GM12864 (cell line): ENCODE data around the gene CACNA1E.

Experiments used
- DNase-seq: peaks from one replicate; pipeline ENCODE4 v3.0.0-alpha.2; 2011; ENCODE audit warnings: low read depth
- H3K4me3 ChIP-seq: 2 replicates; pipeline ENCODE4 v1.5.1; 2011; ENCODE audit warnings: mild to moderate bottlenecking, low read depth, low read length, control low read depth
- CTCF ChIP-seq: IDR thresholded peaks from 2 replicates; pipeline ENCODE4 v1.5.1; 2011; ENCODE audit warnings: low read depth, mild to moderate bottlenecking, moderate library complexity, low read length, control low read depth, inconsistent platforms; ENCODE audit errors: missing control alignments

Gene CACNA1E

DNA sequence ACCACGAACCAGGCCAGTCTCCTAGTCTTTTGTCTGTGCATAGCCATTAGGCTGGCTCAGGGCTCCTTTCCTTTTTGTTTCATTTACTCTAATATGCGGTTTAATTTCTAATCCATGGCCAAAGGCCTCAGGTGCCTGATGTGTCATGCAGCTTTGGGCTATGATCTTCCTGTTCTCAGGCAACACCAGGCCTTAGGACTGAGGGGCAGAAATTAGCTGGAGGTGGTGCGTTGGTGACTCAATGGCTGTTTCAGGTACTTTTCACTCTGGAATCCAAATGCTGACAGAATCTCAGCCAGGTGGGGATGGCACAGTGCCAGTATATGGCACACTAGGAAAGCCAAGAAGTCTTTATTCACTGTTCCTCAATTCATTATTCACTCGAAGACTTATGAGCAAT lies 105.3 kb downstream of the CACNA1E start:
- no peak overlapping the region for H3K4me3 ChIP-seq
- TF ChIP-seq CTCF = no peak
- DNase-seq = no peak

GRCh38 chr1:181592255-181592859 lies 109.0 kb downstream of the CACNA1E start:
- DNase-seq = no peak
- H3K4me3 ChIP-seq = no peak overlapping the region
- no peak for TF ChIP-seq CTCF

DNA sequence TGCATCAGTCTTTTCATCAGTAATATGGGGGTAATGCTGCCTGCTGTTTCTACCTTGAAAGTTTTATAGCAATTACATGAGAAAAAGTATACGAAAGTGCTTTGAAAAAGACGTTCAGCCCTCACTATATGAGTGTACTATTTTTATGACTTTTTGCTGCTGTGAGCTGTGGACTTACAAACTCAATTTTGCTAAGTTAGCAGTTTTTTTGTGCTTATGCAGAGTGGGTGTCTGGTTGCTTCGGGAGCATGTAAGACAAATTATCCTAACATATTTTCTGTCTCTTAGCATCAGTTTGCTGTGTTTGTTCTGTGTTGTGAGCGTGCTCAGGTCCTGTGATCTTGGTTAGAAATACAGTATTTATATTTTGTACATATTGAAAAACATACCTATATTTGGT lies 109.7 kb downstream of the CACNA1E start:
- DNase-seq = no peak
- TF ChIP-seq CTCF = no peak

DNA sequence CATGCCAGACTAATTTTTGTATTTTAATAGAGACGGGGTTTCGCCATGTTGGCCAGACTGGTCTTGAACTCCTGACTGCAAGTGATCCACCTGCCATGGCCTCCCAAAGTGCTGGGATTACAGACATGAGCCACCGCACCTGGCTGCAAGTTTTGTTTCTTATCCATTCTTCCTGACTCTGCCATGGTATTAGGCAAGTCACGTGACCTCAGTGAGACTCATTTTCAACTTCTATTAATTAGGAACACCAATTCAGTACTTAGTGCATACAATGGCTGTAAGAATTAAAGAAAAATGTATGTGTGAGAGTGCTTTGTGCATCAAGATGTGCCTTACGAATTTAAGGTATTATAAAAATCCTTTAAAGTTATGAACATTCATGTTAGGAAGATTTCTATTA lies 111.2 kb downstream of the CACNA1E start:
- no peak for DNase-seq
- no peak overlapping the region for H3K4me3 ChIP-seq
- no peak for TF ChIP-seq CTCF

More for the DNA sequence above, 109.7 kb downstream of the CACNA1E start:
- H3K4me3 ChIP-seq = no peak overlapping the region

DNA sequence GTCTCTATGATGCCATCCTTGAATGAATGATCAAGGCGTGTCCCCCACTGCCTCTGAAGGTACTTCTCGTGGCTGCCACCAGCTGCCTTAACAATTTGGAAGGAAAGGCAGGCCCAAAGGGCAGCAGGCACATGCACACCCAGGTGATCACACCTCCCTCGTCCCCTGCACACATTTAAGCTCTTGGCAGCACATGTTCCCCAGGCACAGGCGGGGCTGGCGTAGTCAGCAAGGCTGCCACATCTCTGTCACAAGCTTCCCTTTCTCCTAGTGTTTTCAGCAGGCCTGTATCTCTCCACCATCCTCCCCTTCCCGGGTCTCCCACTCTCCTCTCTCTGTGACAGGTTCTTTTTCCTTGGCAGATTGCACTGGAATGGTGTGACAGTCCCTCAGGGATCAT lies 111.9 kb downstream of the CACNA1E start:
- no peak for TF ChIP-seq CTCF
- H3K4me3 ChIP-seq = no peak overlapping the region
- no peak for DNase-seq

DNA sequence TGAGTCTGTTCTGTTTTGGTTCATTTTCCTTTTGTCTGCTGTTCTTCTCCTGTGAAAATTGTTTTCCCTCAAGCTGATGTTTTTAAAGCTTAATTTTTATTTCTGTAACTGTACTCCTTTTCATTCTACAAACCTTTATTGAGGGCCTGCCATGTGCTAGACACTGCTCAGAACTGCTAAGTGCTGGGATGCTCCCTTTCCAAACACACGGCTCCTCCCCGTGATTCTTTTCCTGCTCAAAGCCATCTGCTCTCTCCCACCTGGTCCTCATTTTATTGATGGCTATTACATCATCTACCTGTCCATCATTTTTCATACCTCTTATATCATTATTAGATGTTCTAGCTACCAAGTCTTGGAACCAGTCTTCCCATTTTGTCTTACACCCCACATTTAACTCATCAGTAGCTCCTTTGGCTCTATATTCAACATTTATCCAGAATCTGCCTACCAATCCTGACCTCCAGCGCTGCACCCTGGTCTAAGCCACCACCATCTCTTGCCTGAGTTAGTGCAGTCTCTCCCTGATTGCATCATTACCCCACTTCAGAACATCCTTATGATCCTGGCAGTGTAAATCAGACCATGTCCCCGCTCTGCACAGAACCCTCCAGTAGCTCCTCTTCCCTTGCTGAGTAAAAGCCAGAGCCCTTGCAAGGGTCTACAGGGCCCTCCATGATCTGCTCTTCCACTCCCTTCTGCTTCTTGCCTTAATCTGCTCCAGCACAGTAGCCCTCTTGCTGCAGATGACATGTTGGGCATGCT lies 118.1 kb downstream of the CACNA1E start:
- no peak overlapping the region for H3K4me3 ChIP-seq
- no peak for TF ChIP-seq CTCF
- no peak for DNase-seq
